ENCODE results near the gene SLC6A3. TPM values are rescaled to one million over a fixed set of nuclear protein-coding genes. Genes with fewer than 3 reads are reported as not detected.
A peak's percentile ranks its signal among the peaks of the same experiment; 100 is the strongest.

Gene SLC6A3
- total RNA-seq, 2 experiments from 2014 or later, result not detected

GRCh38 chr5:1412621-1413020 lies 32.6 kb downstream of the SLC6A3 start:
- H3K9me3 Mint-ChIP-seq, result no peaks in the 10 kb centered on the region
- H3K4me1 Mint-ChIP-seq (ENCODE audit: low read depth), result no peaks in the 10 kb centered on the region
- peaks cover 20% of the 10 kb centered on the region for H3K27me3 Mint-ChIP-seq (ENCODE audit: low read depth)
- no peak overlapping the region for H3K4me3 Mint-ChIP-seq
- intact Hi-C loops (cut with micrococcal nuclease), result no loop called here
- no peak overlapping the region for H3K27ac Mint-ChIP-seq
- CTCF ChIA-PET, result interaction anchor here (0.5 kb wide), 1 partner anchor 124 kb away, joined by 3 read pairs; no protein-coding TSS in a partner anchor
- DNase-seq, result no peak
- H3K36me3 Mint-ChIP-seq (ENCODE audit: low read depth), result no peaks in the 10 kb centered on the region

DNA sequence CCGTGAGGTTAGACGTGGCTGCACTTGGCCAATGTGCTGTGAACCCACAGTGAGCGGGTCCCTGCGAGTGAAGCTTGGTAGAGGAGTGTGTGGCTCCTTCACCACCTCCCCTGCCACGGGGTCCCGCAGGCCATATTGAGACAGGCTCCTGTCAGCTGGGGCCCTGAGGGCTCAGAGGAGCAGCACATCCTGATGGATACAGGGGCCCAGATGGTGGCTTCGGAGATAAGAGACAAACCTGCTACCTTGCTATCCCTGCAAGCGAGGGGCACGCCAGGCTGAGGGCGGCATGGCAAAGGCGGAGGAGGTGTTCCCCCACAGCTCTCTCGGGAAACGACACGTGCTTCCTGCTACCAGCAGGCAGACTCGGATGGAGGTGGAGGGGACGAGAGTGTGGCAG lies 33.1 kb downstream of the SLC6A3 start:
- Mint-ChIP-seq H3K4me1 (ENCODE audit: low read depth) (no peaks in the 10 kb centered on the region), H3K36me3 (ENCODE audit: low read depth) (no peaks in the 10 kb centered on the region), H3K9me3 (no peaks in the 10 kb centered on the region), H3K4me3 (no peak overlapping the region), H3K27me3 (ENCODE audit: low read depth) (peaks cover 20% of the 10 kb centered on the region), H3K27ac (no peak overlapping the region)
- no peak for DNase-seq
- CTCF ChIA-PET, result interaction anchor here (0.5 kb wide), 1 partner anchor 125 kb away, joined by 3 read pairs; no protein-coding TSS in a partner anchor
- intact Hi-C loops (cut with micrococcal nuclease), result no loop called here

GRCh38 chr5:1411099-1411498 lies 34.1 kb downstream of the SLC6A3 start:
- CTCF ChIA-PET, result no interaction called here
- Mint-ChIP-seq H3K4me3 (no peak overlapping the region), H3K4me1 (ENCODE audit: low read depth) (no peaks in the 10 kb centered on the region), H3K9me3 (no peaks in the 10 kb centered on the region), H3K27ac (no peak overlapping the region), H3K27me3 (ENCODE audit: low read depth) (peaks cover 20% of the 10 kb centered on the region), H3K36me3 (ENCODE audit: low read depth) (no peaks in the 10 kb centered on the region)
- intact Hi-C loops (cut with micrococcal nuclease), result no loop called here
- no peak for DNase-seq

GRCh38 chr5:1410156-1411014 lies 34.9 kb downstream of the SLC6A3 start:
- DNase-seq, result no peak
- CTCF ChIA-PET, result no interaction called here
- H3K27ac Mint-ChIP-seq, result no peak overlapping the region

GRCh38 chr5:1409381-1410110 lies 35.7 kb downstream of the SLC6A3 start:
- CTCF ChIA-PET, result interaction anchor here (1.1 kb wide), 1 partner anchor 235 kb away, joined by 6 read pairs; no protein-coding TSS in a partner anchor
- Mint-ChIP-seq H3K4me3 (no peak overlapping the region), H3K4me1 (ENCODE audit: low read depth) (no peaks in the 10 kb centered on the region), H3K27ac (no peak overlapping the region), H3K9me3 (no peaks in the 10 kb centered on the region), H3K36me3 (ENCODE audit: low read depth) (no peaks in the 10 kb centered on the region), H3K27me3 (ENCODE audit: low read depth) (peaks cover 20% of the 10 kb centered on the region)
- peak; percentile 44 for DNase-seq
- intact Hi-C loops (cut with micrococcal nuclease), result no loop called here

More at GRCh38 chr5:1410156-1411014, 34.9 kb downstream of the SLC6A3 start:
- H3K36me3 Mint-ChIP-seq (ENCODE audit: low read depth), result no peaks in the 10 kb centered on the region
- no peak overlapping the region for H3K4me3 Mint-ChIP-seq
- no peaks in the 10 kb centered on the region for H3K4me1 Mint-ChIP-seq (ENCODE audit: low read depth)
- H3K27me3 Mint-ChIP-seq (ENCODE audit: low read depth), result peaks cover 20% of the 10 kb centered on the region
- intact Hi-C loops (cut with micrococcal nuclease), result no loop called here
- H3K9me3 Mint-ChIP-seq, result no peaks in the 10 kb centered on the region

DNA sequence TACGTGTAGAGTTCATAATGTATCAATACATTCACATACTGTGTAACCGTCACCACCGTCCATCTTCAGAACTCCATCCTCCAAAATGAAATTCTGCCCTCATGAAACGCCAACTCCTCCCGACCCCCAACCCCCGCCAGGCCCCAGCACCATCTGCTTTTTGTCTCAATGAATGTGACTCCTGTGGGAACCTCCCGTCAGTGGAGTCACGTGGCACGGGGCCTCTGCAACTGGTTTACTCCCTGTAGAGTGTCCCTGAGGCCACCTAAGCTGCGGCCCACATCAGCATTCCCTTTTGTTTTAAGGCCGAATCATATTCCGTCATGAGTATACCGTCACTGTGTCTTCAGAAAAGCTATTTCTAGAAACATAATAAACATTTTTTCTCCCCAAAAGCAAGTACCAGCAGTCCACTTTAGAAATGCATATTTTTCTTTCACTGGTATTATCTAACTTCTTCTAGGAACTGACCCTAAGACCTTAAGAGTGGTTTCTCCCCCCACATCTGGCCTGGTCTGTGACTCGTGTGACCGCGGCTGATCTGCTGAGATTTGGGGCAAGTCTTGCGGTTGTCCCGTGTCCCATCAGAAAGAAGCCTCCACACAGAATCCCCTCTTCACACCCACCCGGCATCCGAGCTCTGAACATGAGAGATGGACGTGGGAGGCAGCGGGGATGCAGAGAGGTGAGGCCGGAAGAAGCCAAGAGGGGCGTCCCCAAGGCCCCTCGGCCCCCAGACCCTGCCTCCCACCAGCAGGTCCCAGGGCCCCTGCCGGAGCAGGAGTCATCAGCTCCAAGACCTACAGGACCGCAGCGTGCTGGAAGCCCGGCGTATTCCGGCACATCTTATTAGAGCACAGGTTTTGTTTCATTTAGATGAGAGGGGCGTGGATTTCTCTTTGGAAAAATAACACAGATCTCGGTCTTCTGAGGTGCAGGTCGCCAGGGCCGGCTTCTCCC lies 38.3 kb downstream of the SLC6A3 start:
- intact Hi-C loops (cut with micrococcal nuclease), result no loop called here
- Mint-ChIP-seq H3K27me3 (ENCODE audit: low read depth) (peaks cover 19% of the 10 kb centered on the region), H3K36me3 (ENCODE audit: low read depth) (no peaks in the 10 kb centered on the region), H3K4me1 (ENCODE audit: low read depth) (no peaks in the 10 kb centered on the region), H3K4me3 (no peak overlapping the region), H3K27ac (no peak overlapping the region), H3K9me3 (no peaks in the 10 kb centered on the region)
- DNase-seq, result no peak
- CTCF ChIA-PET, result interaction anchor here (0.6 kb wide), 1 partner anchor 153 kb away, joined by 4 read pairs; no protein-coding TSS in a partner anchor

DNA sequence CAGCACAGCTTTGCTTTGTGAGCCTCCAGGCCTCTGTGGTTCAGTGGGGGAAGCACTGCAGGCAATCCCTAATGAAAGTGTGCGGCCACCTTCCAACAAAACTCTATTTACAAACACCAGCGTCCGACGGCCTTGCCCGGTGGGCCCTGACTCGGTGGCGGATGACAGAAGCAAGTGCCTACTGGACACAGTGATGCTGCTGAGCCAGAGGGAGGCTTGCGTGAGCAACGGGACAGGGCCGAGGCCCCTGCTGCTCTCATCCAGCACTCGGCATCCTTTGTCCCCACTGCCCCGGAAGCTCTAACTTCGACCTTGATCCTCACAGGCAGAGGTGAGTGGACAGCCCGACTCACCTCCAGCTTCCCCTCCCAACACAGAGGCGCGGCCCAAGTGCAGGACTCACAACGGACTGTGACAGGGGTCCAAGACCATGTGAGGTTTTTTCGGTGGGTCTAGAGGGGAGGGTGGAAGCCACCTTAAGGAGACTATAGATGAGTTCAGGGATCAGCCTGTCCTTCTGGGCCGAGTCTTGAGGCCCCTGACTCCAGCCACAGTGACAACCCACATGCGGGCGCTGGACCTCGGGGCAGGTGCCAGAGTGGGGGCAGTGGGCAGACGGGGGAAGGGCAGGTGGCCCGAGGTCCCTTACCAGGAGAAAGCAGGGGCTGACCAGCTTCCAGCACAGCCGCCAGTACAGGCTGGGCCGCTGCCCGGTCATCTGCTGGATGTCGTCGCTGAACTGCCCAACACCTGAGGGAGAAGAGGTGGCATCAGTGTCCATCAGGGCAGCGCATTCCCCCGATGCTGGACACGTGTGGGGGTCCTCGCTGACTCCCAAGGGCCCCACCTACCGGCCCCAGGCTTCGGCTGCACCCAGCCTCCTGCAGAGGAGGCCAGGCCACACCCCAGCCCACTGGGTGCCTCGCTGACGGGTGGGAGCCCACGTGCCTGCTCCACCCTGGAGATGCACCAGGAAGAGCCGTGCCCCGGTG lies 39.4 kb downstream of the SLC6A3 start:
- H3K27ac Mint-ChIP-seq, result no peak overlapping the region
- intact Hi-C loops (cut with micrococcal nuclease), result no loop called here
- H3K4me1 Mint-ChIP-seq (ENCODE audit: low read depth), result no peaks in the 10 kb centered on the region
- H3K36me3 Mint-ChIP-seq (ENCODE audit: low read depth), result no peaks in the 10 kb centered on the region
- H3K27me3 Mint-ChIP-seq (ENCODE audit: low read depth), result peaks cover 15% of the 10 kb centered on the region
- CTCF ChIA-PET, result no interaction called here
- no peak overlapping the region for H3K4me3 Mint-ChIP-seq
- DNase-seq, result no peak
- no peaks in the 10 kb centered on the region for H3K9me3 Mint-ChIP-seq

- no peaks in the 10 kb centered on the region for H3K9me3 Mint-ChIP-seq
- no peak for DNase-seq
- H3K27ac Mint-ChIP-seq, result no peak overlapping the region
- intact Hi-C loops (cut with micrococcal nuclease), result no loop called here
- H3K27me3 Mint-ChIP-seq (ENCODE audit: low read depth), result peaks cover 12% of the 10 kb centered on the region
- H3K36me3 Mint-ChIP-seq (ENCODE audit: low read depth), result no peaks in the 10 kb centered on the region
- no peak overlapping the region for H3K4me3 Mint-ChIP-seq
- CTCF ChIA-PET, result no interaction called here
- no peaks in the 10 kb centered on the region for H3K4me1 Mint-ChIP-seq (ENCODE audit: low read depth)
Measured at GRCh38 chr5:1405121-1405520, 40.1 kb downstream of the SLC6A3 start.

DNA sequence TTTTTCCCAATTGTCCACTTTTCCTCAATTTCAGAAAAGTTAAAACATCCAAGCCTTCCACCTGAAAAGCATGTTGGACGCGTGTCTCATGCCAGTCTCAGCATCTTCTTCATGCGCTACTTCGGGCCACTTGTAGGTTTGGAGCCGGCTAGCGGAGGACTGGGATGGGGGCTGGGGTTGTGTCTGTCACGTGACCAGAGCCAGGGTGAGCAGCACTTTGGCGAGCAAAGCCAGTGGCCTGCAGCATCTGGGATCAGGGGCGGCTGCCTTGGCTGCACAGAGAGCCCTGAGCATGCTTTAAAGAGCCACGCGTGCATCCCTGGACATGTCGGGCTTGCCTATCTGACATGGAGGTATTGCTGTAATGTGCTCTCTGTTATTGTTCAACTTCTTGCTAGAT lies 41.2 kb downstream of the SLC6A3 start:
- Mint-ChIP-seq H3K4me1 (ENCODE audit: low read depth) (no peaks in the 10 kb centered on the region), H3K9me3 (no peaks in the 10 kb centered on the region), H3K27me3 (ENCODE audit: low read depth) (peaks cover 5% of the 10 kb centered on the region), H3K36me3 (ENCODE audit: low read depth) (no peaks in the 10 kb centered on the region), H3K27ac (no peak overlapping the region), H3K4me3 (no peak overlapping the region)
- CTCF ChIA-PET, result no interaction called here
- no peak for DNase-seq
- intact Hi-C loops (cut with micrococcal nuclease), result no loop called here

GRCh38 chr5:1402611-1403255 lies 42.5 kb downstream of the SLC6A3 start:
- Mint-ChIP-seq H3K4me3 (no peak overlapping the region), H3K27ac (no peak overlapping the region), H3K27me3 (ENCODE audit: low read depth) (peaks cover 2% of the 10 kb centered on the region), H3K36me3 (ENCODE audit: low read depth) (no peaks in the 10 kb centered on the region), H3K9me3 (no peaks in the 10 kb centered on the region), H3K4me1 (ENCODE audit: low read depth) (no peaks in the 10 kb centered on the region)
- intact Hi-C loops (cut with micrococcal nuclease), result no loop called here
- CTCF ChIA-PET, result no interaction called here
- DNase-seq, result no peak

All from activated naive CD4-positive, alpha-beta T cell treated with anti-CD3 and anti-CD28 coated beads for 36 hours (primary cell).